Esophagus (tissue), 2 donors: Measurements from ENCODE around the gene PARD3. TPM values are rescaled to one million over a fixed set of nuclear protein-coding genes. Genes with fewer than 3 reads are reported as not detected.

ENCODE experiments used
- H3K27ac ChIP-seq, 2 donors: one replicate each; pipeline ENCODE4 v1.5.1; 2013; ENCODE audit warnings: low read depth in 2 of 2, mild to moderate bottlenecking in 2 of 2, inconsistent platforms in 1 of 2, low read length in 1 of 2, moderate library complexity in 1 of 2
- H3K27me3 ChIP-seq, 2 donors: one replicate each; pipeline ENCODE4 v1.6.1; 2013; ENCODE audit warnings: low read length in 2 of 2, control low read depth in 1 of 2, mild to moderate bottlenecking in 1 of 2; ENCODE audit not compliant: insufficient read depth in 2 of 2, control insufficient read depth in 1 of 2
- H3K36me3 ChIP-seq, 2 donors: one replicate each; pipeline ENCODE4 v1.6.1; 2013; ENCODE audit warnings: low read length in 1 of 2; ENCODE audit not compliant: control insufficient read depth in 2 of 2, insufficient read depth in 2 of 2
- H3K4me1 ChIP-seq, 2 donors: one replicate each; pipeline ENCODE4 v1.6.1; 2013; ENCODE audit warnings: low read length in 1 of 2; ENCODE audit not compliant: control insufficient read depth in 2 of 2, insufficient read depth in 2 of 2
- H3K4me3 ChIP-seq, 2 donors: one replicate each; pipeline ENCODE4 v1.5.1; 2013; ENCODE audit warnings: low read length in 2 of 2, mild to moderate bottlenecking in 2 of 2, low read depth in 1 of 2, moderate library complexity in 1 of 2
- H3K9me3 ChIP-seq, 2 donors: one replicate each; pipeline ENCODE4 v1.6.1; 2013; ENCODE audit warnings: mild to moderate bottlenecking in 2 of 2, low read depth in 1 of 2, low read length in 1 of 2, moderate library complexity in 1 of 2; ENCODE audit not compliant: control insufficient read depth in 2 of 2, insufficient read depth in 1 of 2
- WGBS, 2 donors: extraction: QIAGEN DNeasy Blood & Tissue Kit; methylation state at CpG; one replicate each; pipeline ENCODE4 v1.1.7; 2013; 5-methylcytosine and 5-hydroxymethylcytosine counted together
- polyA plus RNA-seq, 2 donors: library from polyadenylated mRNA; stranded (reverse); fragments of 200-250 nt; gene quantifications; one replicate each; pipeline ENCODE4 v1.2.3, GENCODE V29; 2013
- donor health status: healthy with polysubstance abuse.
- donor health status: Bipolar disorder and iron deficiency.

Gene PARD3
- polyA plus RNA-seq, 2 donors, result 40.3 to 71.3 TPM

GRCh38 chr10:34380856-34381255 is 434.2 kb downstream of the PARD3 start:
- Histone ChIP-seq H3K27ac (no peak overlapping the region), H3K27me3 (no peaks in the 10 kb centered on the region), H3K9me3 (no peaks in the 10 kb centered on the region), H3K36me3 (peaks cover 0 to 7% of the 10 kb centered on the region in 2 donors), H3K4me1 (no peaks in the 10 kb centered on the region), H3K4me3 (no peak overlapping the region)
- 88 to 90% methylated on average over 3 of the region's 3 CpGs for WGBS, 2 donors

DNA sequence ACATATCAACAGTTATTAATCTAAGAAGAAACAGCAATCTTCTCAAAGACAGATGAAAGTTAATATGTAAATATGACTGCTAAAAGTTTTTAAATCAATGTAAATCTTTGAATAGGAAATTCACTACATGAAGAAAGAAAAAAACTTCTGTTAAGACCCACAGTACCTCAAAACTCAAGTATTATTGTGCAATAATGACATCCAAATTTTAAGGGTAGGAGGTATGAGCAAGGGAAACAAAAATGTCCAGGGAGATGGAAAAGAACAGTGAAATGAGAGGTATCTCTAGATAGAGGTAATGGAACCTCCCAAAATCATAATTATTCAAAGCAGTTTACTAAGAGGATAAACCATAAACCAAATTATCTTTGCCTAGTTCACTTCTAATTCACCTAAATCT is 436.8 kb downstream of the PARD3 start:
- no peaks in the 10 kb centered on the region for H3K27me3 ChIP-seq
- H3K36me3 ChIP-seq, result peaks cover 0 to 7% of the 10 kb centered on the region in 2 donors
- no peaks in the 10 kb centered on the region for H3K9me3 ChIP-seq
- no peak overlapping the region for H3K27ac ChIP-seq
- H3K4me1 ChIP-seq, result no peaks in the 10 kb centered on the region
- no peak overlapping the region for H3K4me3 ChIP-seq

- H3K36me3 ChIP-seq, result peaks cover 0 to 7% of the 10 kb centered on the region in 2 donors
- WGBS, 2 donors, result 96 to 97% methylated on average over 5 of the region's 5 CpGs
These were observed 437.3 kb downstream of the PARD3 start for GRCh38 chr10:34377833-34378232.

DNA sequence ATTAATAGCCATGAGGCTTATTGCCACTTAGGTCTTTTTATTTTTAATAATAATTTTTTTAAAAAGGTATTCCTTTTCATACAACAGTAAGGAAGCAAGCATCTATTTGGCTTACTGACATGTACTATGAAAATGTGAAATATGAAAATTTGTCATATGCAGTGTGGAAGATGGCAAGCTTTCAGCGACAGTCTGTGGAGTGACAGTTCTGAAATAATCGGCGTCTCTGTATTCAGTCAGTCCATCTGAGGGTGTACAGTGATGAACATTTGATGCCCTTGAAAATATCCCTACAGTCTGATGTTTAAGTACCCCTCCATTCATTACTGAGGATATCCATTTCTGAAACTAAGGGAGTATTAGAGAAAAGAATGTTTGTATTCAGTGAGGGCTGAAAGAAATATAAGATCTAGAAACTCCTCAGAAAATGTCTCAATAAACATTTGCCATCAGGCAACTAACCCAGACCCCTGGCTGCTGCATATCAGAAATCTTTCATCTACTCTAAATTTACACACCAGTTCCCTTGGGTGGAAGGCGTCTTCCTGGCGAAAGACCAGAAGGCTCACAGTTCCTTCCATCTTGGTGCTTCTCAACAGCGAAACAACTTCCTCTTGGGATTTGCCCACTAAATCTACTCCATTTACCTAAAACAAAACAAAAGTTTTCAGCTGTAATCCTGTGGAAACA is 440.6 kb downstream of the PARD3 start:
- Histone ChIP-seq H3K4me3 (no peak overlapping the region), H3K9me3 (no peaks in the 10 kb centered on the region), H3K27ac (no peak overlapping the region), H3K27me3 (no peaks in the 10 kb centered on the region), H3K36me3 (no peaks in the 10 kb centered on the region), H3K4me1 (no peaks in the 10 kb centered on the region)
- WGBS, 2 donors, result 78 to 83% methylated on average over 6 of the region's 6 CpGs

More at GRCh38 chr10:34377833-34378232, 437.3 kb downstream of the PARD3 start:
- Histone ChIP-seq H3K27ac (no peak overlapping the region), H3K9me3 (no peaks in the 10 kb centered on the region), H3K4me3 (no peak overlapping the region), H3K27me3 (no peaks in the 10 kb centered on the region), H3K4me1 (no peaks in the 10 kb centered on the region)

DNA sequence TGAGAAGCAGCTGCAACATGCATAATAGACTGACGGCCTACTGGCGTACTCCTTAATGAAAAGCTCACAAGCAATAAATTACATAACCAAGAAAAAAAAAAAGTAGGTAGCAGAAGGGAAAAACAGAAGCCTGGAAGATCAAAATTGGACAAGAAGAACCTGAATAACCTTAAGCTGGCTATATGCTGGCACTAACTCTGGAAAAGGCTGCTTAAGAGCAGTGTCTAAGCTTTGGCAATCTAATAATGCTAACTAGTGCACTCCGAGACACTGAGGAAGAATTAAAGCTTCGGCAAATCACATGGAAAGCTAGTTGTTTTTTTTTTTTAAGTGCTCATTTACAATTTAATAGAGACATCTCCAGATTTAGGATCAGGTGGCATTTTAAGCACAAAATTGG is 441.9 kb downstream of the PARD3 start:
- no peak overlapping the region for H3K27ac ChIP-seq
- no peaks in the 10 kb centered on the region for H3K4me1 ChIP-seq
- no peaks in the 10 kb centered on the region for H3K27me3 ChIP-seq
- no peaks in the 10 kb centered on the region for H3K9me3 ChIP-seq
- no peaks in the 10 kb centered on the region for H3K36me3 ChIP-seq
- H3K4me3 ChIP-seq, result no peak overlapping the region
- WGBS, 2 donors, result 82 to 89% methylated on average over 4 of the region's 4 CpGs

DNA sequence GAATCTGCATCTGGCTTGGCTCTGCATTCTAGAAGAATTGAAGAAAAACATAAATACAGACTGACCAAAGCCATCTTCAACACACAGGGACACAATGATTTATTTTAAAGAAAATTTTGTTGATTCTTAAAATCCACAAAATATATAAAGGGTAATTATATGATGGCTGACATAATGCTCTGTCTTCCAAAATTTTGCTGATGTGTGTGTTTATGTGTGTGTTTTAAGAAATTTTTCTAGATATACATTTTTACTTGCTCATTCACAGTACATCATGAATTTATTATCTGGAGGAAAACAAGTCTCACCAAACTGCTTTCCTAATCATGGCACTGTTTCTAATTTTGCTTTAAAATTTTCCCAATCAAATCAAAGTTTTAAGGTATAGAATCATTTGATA is 442.6 kb downstream of the PARD3 start:
- Histone ChIP-seq H3K9me3 (no peaks in the 10 kb centered on the region), H3K27ac (no peak overlapping the region), H3K4me1 (no peaks in the 10 kb centered on the region), H3K4me3 (no peak overlapping the region), H3K36me3 (no peaks in the 10 kb centered on the region), H3K27me3 (no peaks in the 10 kb centered on the region)

DNA sequence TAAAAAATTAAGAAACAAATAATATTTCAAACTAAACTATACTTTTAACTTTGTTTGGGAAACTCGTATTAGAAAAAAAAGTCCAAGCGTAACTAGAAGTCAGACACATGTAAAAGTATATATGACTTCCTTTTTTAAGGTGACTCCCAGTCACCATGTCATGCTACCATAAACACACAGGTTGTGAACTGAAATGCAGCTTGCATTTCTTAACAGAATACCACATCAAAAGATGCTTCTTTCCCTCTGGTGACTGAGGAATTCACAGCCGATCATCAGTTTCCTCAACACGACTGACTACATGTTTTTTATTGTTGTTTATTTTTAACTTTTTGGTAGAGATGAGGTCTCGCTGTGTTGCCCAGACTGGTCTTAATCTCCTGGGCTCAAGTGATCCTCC is 445.0 kb downstream of the PARD3 start:
- Histone ChIP-seq H3K4me3 (no peak overlapping the region), H3K27me3 (no peaks in the 10 kb centered on the region), H3K27ac (no peak overlapping the region), H3K4me1 (no peaks in the 10 kb centered on the region), H3K36me3 (no peaks in the 10 kb centered on the region), H3K9me3 (no peaks in the 10 kb centered on the region)
- WGBS, 2 donors, result 79 to 84% methylated on average over 5 of the region's 5 CpGs

GRCh38 chr10:34369120-34369519 is 446.0 kb downstream of the PARD3 start:
- 73 to 82% methylated on average over 3 of the region's 3 CpGs for WGBS, 2 donors
- H3K9me3 ChIP-seq, result no peaks in the 10 kb centered on the region
- no peak overlapping the region for H3K4me3 ChIP-seq
- H3K27me3 ChIP-seq, result no peaks in the 10 kb centered on the region
- H3K27ac ChIP-seq, result no peak overlapping the region
- H3K4me1 ChIP-seq, result no peaks in the 10 kb centered on the region
- H3K36me3 ChIP-seq, result no peaks in the 10 kb centered on the region

DNA sequence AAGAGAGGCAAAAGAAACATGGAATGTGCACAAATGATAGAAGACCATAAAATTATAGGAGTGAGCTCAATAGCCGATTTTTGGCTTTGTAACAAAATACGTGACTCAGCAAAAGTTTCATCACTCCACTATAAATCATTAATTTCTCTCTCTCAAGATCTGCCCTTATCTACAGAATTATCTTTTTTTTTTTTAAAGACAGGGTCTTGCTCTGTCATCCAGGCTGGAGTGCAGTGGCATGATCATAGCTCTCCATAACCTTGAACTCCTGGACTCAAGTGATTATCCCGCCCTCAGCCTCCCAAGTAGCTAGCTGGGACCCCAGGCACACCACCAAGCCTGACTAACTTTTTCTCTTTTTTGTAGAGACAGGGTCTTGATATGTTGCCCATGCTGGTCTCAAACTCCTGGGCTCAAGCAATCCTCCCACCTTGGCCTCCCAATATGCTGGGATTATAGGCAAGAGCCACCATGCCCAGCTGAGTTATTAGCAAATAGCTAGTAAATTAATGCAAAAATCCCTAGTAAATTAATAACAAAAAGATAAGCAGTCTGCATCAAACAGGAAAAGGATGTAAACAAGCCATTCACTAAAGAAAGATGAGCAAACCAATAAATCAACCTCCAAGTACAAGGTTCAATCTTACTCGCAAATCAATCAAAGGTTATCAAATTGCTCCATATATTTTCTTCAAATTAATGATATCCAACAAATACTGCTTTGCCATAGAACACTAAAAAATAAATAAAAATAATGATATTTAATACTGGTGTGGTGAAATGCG is 450.7 kb downstream of the PARD3 start:
- no peaks in the 10 kb centered on the region for H3K9me3 ChIP-seq
- no peak overlapping the region for H3K27ac ChIP-seq
- 85% methylated on average over 5 of the region's 5 CpGs for WGBS, 2 donors
- no peaks in the 10 kb centered on the region for H3K27me3 ChIP-seq
- peaks cover 0 to 4% of the 10 kb centered on the region in 2 donors for H3K36me3 ChIP-seq
- no peaks in the 10 kb centered on the region for H3K4me1 ChIP-seq
- no peak overlapping the region for H3K4me3 ChIP-seq

- 76 to 84% methylated on average over 3 of the region's 3 CpGs for WGBS, 2 donors
- H3K4me3 ChIP-seq, result no peak overlapping the region
- no peaks in the 10 kb centered on the region for H3K27me3 ChIP-seq
- H3K36me3 ChIP-seq, result peaks cover 0 to 5% of the 10 kb centered on the region in 2 donors
- no peaks in the 10 kb centered on the region for H3K9me3 ChIP-seq
- no peak overlapping the region for H3K27ac ChIP-seq
- no peaks in the 10 kb centered on the region for H3K4me1 ChIP-seq
These were observed 454.1 kb downstream of the PARD3 start for GRCh38 chr10:34360984-34361383.
